Hepatocyte (in vitro differentiated cells): Measurements from ENCODE around the gene ACTR1A. TPM values are rescaled to one million over a fixed set of nuclear protein-coding genes. Genes with fewer than 3 reads are reported as not detected.

Source experiments
- DNase-seq: peaks from one replicate; pipeline ENCODE4 v3.0.0-alpha.2; 2016; ENCODE audit warnings: low spot score
- H2AFZ ChIP-seq: fragments of 200-600 bp; sonication (generic); 2 replicates; pipeline ENCODE4 v1.6.0; 2016; ENCODE audit warnings: antibody characterized with exemption, mild to moderate bottlenecking
- H3K27ac ChIP-seq: fragments of 200-600 bp; sonication (generic); 2 replicates; pipeline ENCODE4 v1.5.1; 2016; ENCODE audit warnings: mild to moderate bottlenecking
- H3K27me3 ChIP-seq: fragments of 200-600 bp; sonication (generic); 2 replicates; pipeline ENCODE4 v1.6.1; 2016
- H3K36me3 ChIP-seq: fragments of 200-600 bp; sonication (generic); replicated peaks from 2 replicates; pipeline ENCODE4 v1.5.1; 2016; ENCODE audit warnings: low read depth; ENCODE audit not compliant: insufficient read depth
- H3K4me1 ChIP-seq: fragments of 200-600 bp; sonication (generic); 2 replicates; pipeline ENCODE4 v1.5.1; 2016; ENCODE audit warnings: mild to moderate bottlenecking, moderate library complexity; ENCODE audit not compliant: insufficient read depth
- H3K4me2 ChIP-seq: fragments of 200-600 bp; sonication (generic); 2 replicates; pipeline ENCODE4 v1.6.0; 2016
- H3K4me3 ChIP-seq: fragments of 200-600 bp; sonication (generic); 2 replicates; pipeline ENCODE4 v1.5.1; 2016; ENCODE audit warnings: mild to moderate bottlenecking
- H3K79me2 ChIP-seq: fragments of 200-600 bp; sonication (generic); 2 replicates; pipeline ENCODE4 v1.6.0; 2017; ENCODE audit warnings: mild to moderate bottlenecking
- H3K9me2 ChIP-seq: fragments of 200-600 bp; sonication (generic); replicated peaks from 2 replicates; pipeline ENCODE4 v1.6.0; 2017; ENCODE audit warnings: mild to moderate bottlenecking; ENCODE audit not compliant: insufficient read depth
- H3K9me3 ChIP-seq: fragments of 200-600 bp; sonication (generic); 2 replicates; pipeline ENCODE4 v1.5.1; 2016; ENCODE audit warnings: low read depth, mild to moderate bottlenecking
- H4K20me1 ChIP-seq: fragments of 200-600 bp; sonication (generic); 2 replicates; pipeline ENCODE4 v1.6.0; 2016; ENCODE audit warnings: mild to moderate bottlenecking; ENCODE audit not compliant: insufficient read depth, poor library complexity, severe bottlenecking
- CTCF ChIP-seq: fragments of 200-600 bp; sonication (generic); IDR thresholded peaks from 2 replicates; pipeline ENCODE4 v1.5.1; 2016; ENCODE audit warnings: antibody characterized with exemption, mild to moderate bottlenecking; ENCODE audit not compliant: poor library complexity
- EZH2 ChIP-seq: fragments of 200-600 bp; sonication (generic); IDR thresholded peaks from 2 replicates; pipeline ENCODE4 v1.6.1; 2016; ENCODE audit warnings: antibody characterized with exemption, mild to moderate bottlenecking, borderline replicate concordance
- EZH2phosphoT487 ChIP-seq: fragments of 200-600 bp; sonication (generic); IDR thresholded peaks from one replicate; pipeline ENCODE4 v1.6.1; 2018; ENCODE audit warnings: antibody characterized with exemption, mild to moderate bottlenecking, low read depth, moderate library complexity; ENCODE audit not compliant: unreplicated experiment, severe bottlenecking
- WGBS: methylation state at CpG from one replicate; pipeline ENCODE4 v1.1.6; 2016; ENCODE audit warnings: low lambda C conversion rate; ENCODE audit errors: missing lambda C conversion rate; 5-methylcytosine and 5-hydroxymethylcytosine counted together
- polyA plus RNA-seq: library from polyadenylated mRNA; unstranded; fragments of >200 nt; fragmentation: Nextera tagmentation; extraction: Ambion mirVana; gene quantifications from 2 replicates; pipeline ENCODE4 v1.2.1, GENCODE V29; 2016
- total RNA-seq: library from RNA; depleted of rRNA; stranded (reverse); fragments of >200 nt; gene quantifications from 2 replicates; pipeline ENCODE4 v1.2.3, GENCODE V29; 2014

ACTR1A gene
- total and polyA plus RNA-seq, 2 experiments from 2014 or later, result 86.7 to 90.7 TPM

GRCh38 chr10:102435529-102436233 is 66.8 kb downstream of the ACTR1A start:
- H3K79me2 ChIP-seq, result peaks cover 11% of the 10 kb centered on the region
- H3K4me1 ChIP-seq, result peaks cover 27% of the 10 kb centered on the region
- H3K27me3 ChIP-seq, result no peaks in the 10 kb centered on the region
- H3K27ac ChIP-seq, result peak overlapping the region; percentile 90
- no peaks in the 10 kb centered on the region for H4K20me1 ChIP-seq
- TF ChIP-seq EZH2phosphoT487 (no peak), CTCF (no peak), EZH2 (no peak)
- H3K36me3 ChIP-seq, result no peaks in the 10 kb centered on the region
- peak overlapping the region; percentile 71 for H3K4me2 ChIP-seq
- H2AFZ ChIP-seq, result peak overlapping the region; percentile 74
- no peaks in the 10 kb centered on the region for H3K9me2 ChIP-seq
- peak; percentile 13 for DNase-seq
- H3K4me3 ChIP-seq, result no peak overlapping the region
- WGBS, result 11% methylated on average over 7 of the region's 14 CpGs
- no peaks in the 10 kb centered on the region for H3K9me3 ChIP-seq

- peaks cover 16% of the 10 kb centered on the region for H3K79me2 ChIP-seq
- no peaks in the 10 kb centered on the region for H3K27me3 ChIP-seq
- H3K4me2 ChIP-seq, result peak overlapping the region; percentile 71
- H4K20me1 ChIP-seq, result no peaks in the 10 kb centered on the region
- H2AFZ ChIP-seq, result peak overlapping the region; percentile 74
- no peaks in the 10 kb centered on the region for H3K36me3 ChIP-seq
- TF ChIP-seq EZH2phosphoT487 (no peak), CTCF (no peak), EZH2 (no peak)
- peak overlapping the region; percentile 90 for H3K27ac ChIP-seq
- no peaks in the 10 kb centered on the region for H3K9me3 ChIP-seq
- peak; percentile 3 for DNase-seq
- no peak overlapping the region for H3K4me3 ChIP-seq
- WGBS, result 47% methylated on average over 5 of the region's 5 CpGs
- peaks cover 27% of the 10 kb centered on the region for H3K4me1 ChIP-seq
- no peaks in the 10 kb centered on the region for H3K9me2 ChIP-seq
These were observed 67.4 kb downstream of the ACTR1A start for GRCh38 chr10:102435133-102435497.

- Histone ChIP-seq H3K36me3 (no peaks in the 10 kb centered on the region), H2AFZ (peak overlapping the region; percentile 74), H3K27ac (peak overlapping the region; percentile 90), H3K9me2 (no peaks in the 10 kb centered on the region), H3K4me2 (peak overlapping the region; percentile 71), H3K9me3 (no peaks in the 10 kb centered on the region), H3K4me3 (no peak overlapping the region), H3K27me3 (no peaks in the 10 kb centered on the region), H3K4me1 (peaks cover 27% of the 10 kb centered on the region), H3K79me2 (peaks cover 16% of the 10 kb centered on the region), H4K20me1 (no peaks in the 10 kb centered on the region)
- DNase-seq, result peak; percentile 66
- 33% methylated on average over 9 of the region's 9 CpGs for WGBS
- TF ChIP-seq CTCF (no peak), EZH2 (no peak), EZH2phosphoT487 (no peak)
These were observed 67.9 kb downstream of the ACTR1A start for GRCh38 chr10:102434394-102435132.
